ENCODE results near the gene DPYSL4. TPM values are rescaled to one million over a fixed set of nuclear protein-coding genes. Genes with fewer than 3 reads are reported as not detected.

DPYSL4 gene
- total RNA-seq, 4 donors from 2014 or later, result 1.5 to 5.0 TPM; not detected in 2

DNA sequence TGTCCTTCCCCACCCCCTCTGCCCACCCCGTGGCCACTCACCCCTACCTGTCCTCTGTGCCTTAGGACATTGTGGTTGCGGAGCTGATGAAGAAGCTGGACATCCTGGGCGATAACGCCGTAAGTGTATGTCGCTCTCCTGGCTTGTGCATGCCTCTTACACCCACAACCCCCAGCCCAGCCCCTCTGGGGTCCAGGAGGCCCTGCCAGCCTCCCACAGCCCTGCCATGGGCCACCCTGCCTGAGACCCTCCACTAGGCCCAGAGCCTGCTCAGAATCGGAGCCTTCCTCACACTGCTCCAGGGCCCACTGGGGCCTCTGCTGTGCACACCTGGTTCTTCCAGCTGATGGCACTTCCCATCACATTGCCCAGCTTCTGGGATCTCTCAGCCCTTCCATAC is 36.8 kb upstream of the DPYSL4 start:
- no peaks in the 10 kb centered on the region for H3K36me3 ChIP-seq
- intact Hi-C loops (cut with DNase I; ENCODE audit: low total_unique reads), result no loop called here
- TF ChIP-seq, protein P1, sequence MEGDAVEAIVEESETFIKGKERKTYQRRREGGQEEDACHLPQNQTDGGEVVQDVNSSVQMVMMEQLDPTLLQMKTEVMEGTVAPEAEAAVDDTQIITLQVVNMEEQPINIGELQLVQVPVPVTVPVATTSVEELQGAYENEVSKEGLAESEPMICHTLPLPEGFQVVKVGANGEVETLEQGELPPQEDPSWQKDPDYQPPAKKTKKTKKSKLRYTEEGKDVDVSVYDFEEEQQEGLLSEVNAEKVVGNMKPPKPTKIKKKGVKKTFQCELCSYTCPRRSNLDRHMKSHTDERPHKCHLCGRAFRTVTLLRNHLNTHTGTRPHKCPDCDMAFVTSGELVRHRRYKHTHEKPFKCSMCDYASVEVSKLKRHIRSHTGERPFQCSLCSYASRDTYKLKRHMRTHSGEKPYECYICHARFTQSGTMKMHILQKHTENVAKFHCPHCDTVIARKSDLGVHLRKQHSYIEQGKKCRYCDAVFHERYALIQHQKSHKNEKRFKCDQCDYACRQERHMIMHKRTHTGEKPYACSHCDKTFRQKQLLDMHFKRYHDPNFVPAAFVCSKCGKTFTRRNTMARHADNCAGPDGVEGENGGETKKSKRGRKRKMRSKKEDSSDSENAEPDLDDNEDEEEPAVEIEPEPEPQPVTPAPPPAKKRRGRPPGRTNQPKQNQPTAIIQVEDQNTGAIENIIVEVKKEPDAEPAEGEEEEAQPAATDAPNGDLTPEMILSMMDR (IDR thresholded peaks at IDR 0.05), result no peak
- TF ChIP-seq POLR2A (IDR thresholded peaks at IDR 0.05), result no peak
- no peaks in the 10 kb centered on the region for H3K4me1 ChIP-seq
- H3K4me3 ChIP-seq, result no peak overlapping the region
- no peaks in the 10 kb centered on the region for H3K27me3 ChIP-seq
- H3K9me3 ChIP-seq, result no peaks in the 10 kb centered on the region
- no peak overlapping the region for H3K27ac ChIP-seq
- no peak for DNase-seq

- no peak for DNase-seq
- Histone ChIP-seq H3K4me1 (no peaks in the 10 kb centered on the region), H3K4me3 (no peak overlapping the region), H3K36me3 (no peaks in the 10 kb centered on the region), H3K27me3 (no peaks in the 10 kb centered on the region), H3K27ac (no peak overlapping the region), H3K9me3 (no peaks in the 10 kb centered on the region)
- TF ChIP-seq, protein P1 (IDR thresholded peaks at IDR 0.05), result no peak
- no peak for TF ChIP-seq POLR2A (IDR thresholded peaks at IDR 0.05)
- intact Hi-C loops (cut with DNase I; ENCODE audit: low total_unique reads), result no loop called here
Measured at GRCh38 chr10:132150777-132151176, 36.0 kb upstream of the DPYSL4 start.

GRCh38 chr10:132151286-132151950 is 35.3 kb upstream of the DPYSL4 start:
- H3K27me3 ChIP-seq, result no peaks in the 10 kb centered on the region
- H3K27ac ChIP-seq, result no peak overlapping the region
- no peaks in the 10 kb centered on the region for H3K9me3 ChIP-seq
- no peaks in the 10 kb centered on the region for H3K36me3 ChIP-seq
- no peak for TF ChIP-seq POLR2A (IDR thresholded peaks at IDR 0.05)
- no peak overlapping the region for H3K4me3 ChIP-seq
- no peaks in the 10 kb centered on the region for H3K4me1 ChIP-seq
- no peak for DNase-seq
- intact Hi-C loops (cut with DNase I; ENCODE audit: low total_unique reads), result no loop called here

- no peak for DNase-seq
- TF ChIP-seq, protein P1 (IDR thresholded peaks at IDR 0.05), result no peak
- no peak for TF ChIP-seq POLR2A (IDR thresholded peaks at IDR 0.05)
- intact Hi-C loops (cut with DNase I; ENCODE audit: low total_unique reads), result no loop called here
Measured at GRCh38 chr10:132151951-132152505, 34.7 kb upstream of the DPYSL4 start.

GRCh38 chr10:132152896-132153580 is 33.7 kb upstream of the DPYSL4 start:
- H3K36me3 ChIP-seq, result no peaks in the 10 kb centered on the region
- no peaks in the 10 kb centered on the region for H3K4me1 ChIP-seq
- no peaks in the 10 kb centered on the region for H3K9me3 ChIP-seq
- no peak overlapping the region for H3K4me3 ChIP-seq
- TF ChIP-seq POLR2A (IDR thresholded peaks at IDR 0.05), result no peak
- TF ChIP-seq, protein P1 (IDR thresholded peaks at IDR 0.05), result no peak
- intact Hi-C loops (cut with DNase I; ENCODE audit: low total_unique reads), result no loop called here
- no peaks in the 10 kb centered on the region for H3K27me3 ChIP-seq
- no peak for DNase-seq
- H3K27ac ChIP-seq, result no peak overlapping the region

More at GRCh38 chr10:132151951-132152505, 34.7 kb upstream of the DPYSL4 start:
- H3K4me3 ChIP-seq, result no peak overlapping the region
- H3K27me3 ChIP-seq, result no peaks in the 10 kb centered on the region
- H3K27ac ChIP-seq, result no peak overlapping the region
- no peaks in the 10 kb centered on the region for H3K9me3 ChIP-seq
- H3K4me1 ChIP-seq, result no peaks in the 10 kb centered on the region
- H3K36me3 ChIP-seq, result no peaks in the 10 kb centered on the region
